ENCODE results near the gene LRRC4C.

LRRC4C gene

DNA sequence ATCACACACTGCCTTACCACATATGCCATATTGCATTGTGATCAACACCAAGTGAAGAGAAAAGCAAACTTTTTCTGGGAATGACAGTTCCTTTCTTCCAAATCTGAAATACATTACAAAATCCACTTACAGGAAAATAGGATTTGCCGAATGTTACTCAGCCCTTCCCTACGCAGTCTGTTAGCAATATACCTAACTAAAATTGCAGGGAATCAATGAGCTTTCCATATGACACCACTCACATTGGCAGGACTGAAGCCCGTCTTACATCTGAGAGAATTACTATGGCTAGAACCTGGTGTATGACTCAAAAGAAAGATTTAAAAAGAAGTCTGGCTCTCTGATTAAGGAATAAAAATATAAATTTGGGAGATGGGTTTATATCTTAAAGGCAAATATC lies 136.0 kb downstream of the LRRC4C start:
- no peak for FAIRE-seq

DNA sequence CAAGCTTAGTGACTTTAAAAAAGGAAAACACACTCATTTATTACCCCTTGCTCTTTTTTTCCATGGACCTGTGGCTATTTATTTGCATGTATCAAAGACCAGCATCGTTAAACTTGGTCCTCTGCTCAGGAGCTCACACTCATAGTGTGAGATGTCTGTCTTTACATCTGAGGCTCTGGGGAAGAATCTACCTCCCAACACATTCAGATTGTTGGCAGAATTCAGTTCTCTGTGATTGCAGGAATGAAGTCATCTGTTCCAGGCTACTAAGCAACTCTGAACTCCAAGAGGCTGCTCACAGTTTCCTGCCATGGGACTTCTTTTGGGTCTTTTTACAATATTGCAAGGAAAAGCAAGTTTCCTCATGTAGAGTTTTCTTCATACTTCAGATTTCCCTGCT lies 138.8 kb downstream of the LRRC4C start:
- FAIRE-seq = no peak

DNA sequence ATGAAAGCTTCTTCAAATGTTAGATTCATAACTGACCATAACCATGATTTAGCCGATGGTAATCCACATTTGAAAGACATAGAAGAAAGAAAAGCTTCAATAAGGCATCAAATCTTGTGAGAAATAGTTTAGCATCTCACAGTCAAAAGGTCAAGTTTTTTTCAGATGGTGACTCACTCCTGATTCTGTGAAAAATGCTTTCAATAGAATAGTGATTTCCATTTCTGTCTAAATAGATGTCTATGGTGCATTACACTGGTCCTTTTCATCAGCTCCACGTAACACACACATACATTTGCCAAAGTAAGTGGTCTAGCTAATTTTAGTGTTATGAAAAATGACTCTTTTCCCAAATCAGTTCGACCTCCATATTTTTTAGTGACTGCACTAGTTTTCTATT lies 139.2 kb downstream of the LRRC4C start:
- no peak for FAIRE-seq

DNA sequence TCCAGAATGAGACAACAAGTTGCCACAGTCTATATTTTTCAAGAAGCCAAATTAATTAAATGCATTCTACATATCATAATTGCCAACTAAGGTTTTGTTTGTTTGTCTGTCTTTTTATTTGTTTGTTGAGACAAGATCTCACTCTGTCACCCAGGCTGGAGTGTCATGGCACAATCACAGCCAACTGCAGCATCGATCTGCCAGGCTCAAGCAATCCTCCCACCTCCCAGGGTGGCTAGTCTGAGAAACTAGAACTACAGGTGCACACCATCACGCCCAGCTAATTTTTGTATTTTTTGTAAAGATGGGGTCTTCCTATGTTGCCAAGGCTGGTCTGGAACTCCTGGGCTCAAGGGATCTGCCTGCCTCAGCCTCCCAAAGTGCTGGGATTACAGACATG lies 140.0 kb downstream of the LRRC4C start:
- no peak for FAIRE-seq

DNA sequence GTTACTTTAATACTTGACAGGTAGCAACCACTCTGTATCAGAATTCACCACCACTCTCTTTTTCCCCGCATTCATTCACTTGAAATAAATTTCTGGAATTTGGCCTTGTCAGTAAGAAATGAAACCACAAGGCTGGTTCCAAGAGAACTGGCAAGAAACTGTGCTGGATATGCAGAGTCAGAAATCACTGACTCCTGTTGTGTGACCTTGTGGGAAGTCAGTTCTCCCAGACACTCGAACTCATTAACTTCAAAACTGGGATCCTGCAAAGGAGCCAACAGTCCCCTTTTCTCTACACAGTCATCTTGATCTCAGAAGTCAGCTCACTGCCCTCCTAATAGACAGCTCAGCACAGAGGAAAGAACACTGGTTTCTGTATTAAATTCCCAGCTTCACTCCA lies 142.7 kb downstream of the LRRC4C start:
- FAIRE-seq = no peak

DNA sequence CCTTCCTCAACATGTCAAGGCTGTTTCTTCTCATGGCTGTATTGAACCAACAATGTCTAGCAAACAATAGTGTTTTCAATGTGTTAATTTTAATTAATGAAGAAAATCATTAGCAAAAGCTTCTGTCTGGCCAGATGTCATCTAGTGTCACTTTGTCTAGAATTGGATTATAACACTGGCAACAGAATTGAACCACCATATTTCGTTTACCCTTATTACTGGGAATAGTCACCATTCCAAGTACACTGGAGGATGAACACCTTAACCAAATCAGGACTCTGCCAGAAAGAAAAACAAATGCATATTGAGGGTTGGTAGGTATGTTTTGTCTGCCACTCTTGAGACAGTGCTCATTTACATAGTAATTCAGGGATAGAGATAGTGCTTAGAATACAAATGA lies 146.2 kb downstream of the LRRC4C start:
- no peak for FAIRE-seq

DNA sequence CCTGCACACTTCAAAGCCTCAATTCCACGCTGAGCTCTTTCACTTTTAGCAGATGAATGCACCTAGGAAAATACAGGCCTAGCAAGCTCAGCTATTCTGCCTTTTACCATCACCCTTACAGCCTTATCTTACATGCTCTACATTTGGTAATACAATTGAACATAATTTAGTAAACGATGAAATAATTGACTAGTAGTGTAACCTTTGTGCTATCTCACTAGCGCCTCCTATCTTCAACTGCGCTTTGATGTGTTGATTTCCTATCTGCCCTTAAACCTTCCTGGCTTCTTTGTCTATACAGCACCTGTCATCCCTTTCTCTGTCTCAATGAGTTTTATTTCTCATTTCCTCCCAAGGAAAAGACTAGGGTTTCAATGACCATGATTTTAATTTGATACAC lies 149.7 kb downstream of the LRRC4C start:
- no peak for FAIRE-seq

DNA sequence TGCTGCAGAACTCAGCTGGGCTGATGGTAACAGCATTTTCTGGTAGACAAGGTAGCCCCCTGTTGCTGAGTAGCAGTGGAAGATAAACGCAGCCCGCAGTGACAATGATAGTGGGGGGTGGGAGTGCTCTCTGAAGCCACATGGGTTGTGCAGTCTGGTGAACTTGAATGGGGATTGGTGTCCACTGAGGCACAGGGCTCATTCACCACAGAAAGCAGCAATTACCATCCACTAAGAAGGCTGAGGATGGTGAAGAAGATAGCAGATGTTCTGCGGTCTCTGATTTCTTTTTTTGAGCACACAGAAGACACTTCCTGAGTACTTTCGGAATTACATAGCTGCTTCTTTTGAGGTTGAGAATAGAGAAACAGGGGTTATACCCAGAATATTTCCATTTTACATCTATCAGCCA lies 150.3 kb downstream of the LRRC4C start:
- FAIRE-seq = no peak

DNA sequence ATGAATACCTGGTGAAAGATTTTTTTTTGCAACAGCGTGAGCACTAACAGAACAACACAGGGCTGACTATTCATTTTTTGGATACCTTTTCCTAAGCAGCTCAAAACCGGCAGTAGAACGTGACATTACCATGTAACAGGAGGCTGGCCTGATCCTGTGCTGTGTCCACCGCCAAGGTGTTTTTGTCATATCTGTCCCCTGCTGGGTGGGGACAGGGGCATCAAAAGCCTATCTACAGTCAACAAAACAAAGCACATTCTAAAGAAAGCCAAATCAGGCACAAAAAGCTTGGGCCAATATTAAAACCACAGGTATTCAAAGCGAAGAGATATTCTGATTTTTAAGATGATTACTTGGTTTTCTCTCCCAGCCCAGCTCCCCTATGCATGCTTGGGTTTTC lies 151.2 kb downstream of the LRRC4C start:
- no peak for FAIRE-seq

DNA sequence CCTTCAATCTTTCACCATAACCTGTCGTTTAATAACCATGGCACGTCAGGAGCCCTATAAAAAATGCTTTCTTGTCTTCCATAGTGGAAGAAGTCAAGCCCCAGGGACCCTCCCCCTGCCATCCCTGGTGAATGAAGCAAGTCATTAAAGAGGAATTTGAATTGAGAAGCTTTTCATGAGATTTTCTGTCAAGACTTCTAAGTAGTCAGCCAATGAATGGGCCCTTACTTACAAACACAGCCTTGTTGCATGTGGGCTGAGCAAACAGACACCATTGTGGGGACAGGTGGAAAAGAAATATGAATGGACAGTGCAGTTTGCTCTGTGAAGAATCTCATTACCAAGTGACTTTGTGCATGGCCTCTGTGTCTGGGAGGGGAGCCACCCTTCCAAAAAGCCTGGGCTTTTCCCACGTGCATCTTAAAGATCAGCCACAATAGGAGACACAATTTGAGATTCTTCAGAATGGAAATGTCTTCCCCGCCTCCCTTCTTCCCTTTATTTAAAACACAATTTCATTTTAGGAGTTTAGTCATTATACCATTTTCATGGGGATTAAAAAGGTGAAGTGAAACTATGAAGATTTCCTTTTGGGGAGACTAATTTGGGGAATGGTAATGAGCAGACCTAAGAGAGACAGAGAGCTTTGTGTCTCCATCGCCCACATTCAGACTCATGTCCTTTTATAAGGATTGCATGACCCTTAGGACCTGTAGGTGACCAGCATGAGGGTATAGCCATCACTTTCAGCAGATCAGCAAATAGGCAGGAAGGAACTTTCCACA lies 152.0 kb downstream of the LRRC4C start:
- no peak for FAIRE-seq

DNA sequence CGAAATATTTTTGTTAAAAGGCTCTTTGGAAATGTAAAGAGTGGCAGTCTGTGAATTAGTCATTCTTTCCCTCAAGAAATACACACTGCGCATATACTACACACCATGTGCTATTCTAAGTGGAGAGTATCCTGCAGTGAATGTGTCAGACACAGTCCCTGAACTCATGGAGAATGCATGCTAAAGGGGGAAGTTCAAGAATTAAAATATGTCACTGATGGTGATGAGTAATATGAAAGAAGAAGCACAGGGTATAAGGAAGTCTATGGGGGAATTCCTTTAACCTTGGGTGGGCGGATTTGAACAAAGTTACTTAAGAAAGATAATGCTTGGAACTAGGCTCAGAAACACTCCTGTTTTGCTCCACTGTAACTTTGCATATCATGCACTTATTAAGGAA lies 153.0 kb downstream of the LRRC4C start:
- no peak for FAIRE-seq

DNA sequence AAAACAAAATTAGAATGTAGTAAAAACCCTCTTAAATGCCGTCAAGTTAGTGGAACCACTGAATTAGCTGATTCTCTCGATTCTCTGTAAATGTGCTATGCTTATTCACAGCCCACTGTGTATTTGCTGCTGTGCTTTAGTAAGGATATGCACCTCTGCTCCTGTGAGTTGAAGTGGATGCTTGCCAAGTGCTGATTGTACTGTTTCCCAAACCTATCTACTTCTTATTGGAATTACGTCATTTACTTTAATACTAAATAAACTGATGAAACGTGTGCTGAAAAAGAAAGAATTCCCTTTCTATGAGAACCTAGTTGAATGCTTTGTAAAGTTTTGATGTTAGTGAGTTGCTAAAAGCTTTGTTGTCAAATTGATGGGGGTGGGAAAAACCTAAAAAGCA lies 158.4 kb downstream of the LRRC4C start:
- FAIRE-seq = no peak

DNA sequence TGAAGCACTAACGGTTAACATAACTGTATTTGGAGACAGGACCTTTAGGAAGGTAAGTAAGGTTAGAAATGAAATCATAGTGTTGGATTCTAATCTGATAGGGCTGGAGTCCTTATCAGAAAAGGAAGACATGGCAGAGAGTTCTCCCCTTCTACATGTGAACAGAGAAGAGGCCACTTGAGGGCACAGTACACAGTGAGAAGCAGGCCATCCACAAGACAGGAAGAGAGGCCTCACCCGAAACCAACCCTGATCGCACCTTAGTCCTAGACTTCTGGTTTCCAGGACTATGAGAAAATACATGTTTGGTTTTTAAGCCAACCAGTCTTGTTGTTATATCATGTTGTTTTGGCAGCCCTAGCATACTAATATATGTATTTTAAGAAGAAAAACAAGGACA lies 170.0 kb downstream of the LRRC4C start:
- FAIRE-seq = no peak

DNA sequence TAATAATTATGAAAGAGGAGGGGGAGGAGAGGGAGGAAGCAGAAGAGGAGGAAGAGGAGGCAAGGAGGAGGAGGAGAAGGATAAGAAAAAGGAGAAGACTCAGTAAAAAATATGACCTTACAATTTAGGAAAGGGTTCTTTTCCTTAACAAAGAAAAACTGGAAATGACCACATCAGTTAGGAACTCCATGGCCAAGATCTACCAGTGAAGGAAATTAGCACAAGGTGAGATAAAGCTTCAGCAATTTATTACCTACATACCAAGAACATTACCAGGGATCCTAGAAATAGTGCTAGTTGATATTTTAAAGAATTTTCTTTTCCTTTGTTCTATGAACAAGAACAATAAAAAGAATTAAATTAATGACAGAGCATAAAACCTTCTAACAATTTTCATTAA lies 172.7 kb downstream of the LRRC4C start:
- no peak for FAIRE-seq

DNA sequence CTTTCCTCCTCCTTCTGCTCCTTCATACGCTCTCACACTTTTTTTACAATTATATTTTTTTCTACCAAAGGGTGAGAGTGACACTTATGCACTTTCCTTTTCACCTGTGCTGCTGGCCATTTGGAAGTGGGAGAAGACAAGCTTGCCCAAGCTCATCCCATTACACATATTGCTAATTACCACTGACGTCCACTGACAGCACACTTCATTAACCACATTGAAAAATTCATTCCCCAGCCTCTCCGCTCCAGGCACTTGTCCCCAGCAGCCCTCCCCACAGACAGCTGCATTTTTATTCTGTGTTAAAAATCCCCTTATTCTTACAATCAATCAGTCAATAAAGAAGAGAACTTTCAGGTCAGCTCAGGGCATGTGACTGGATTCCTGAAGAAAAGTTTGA lies 175.1 kb downstream of the LRRC4C start:
- no peak for FAIRE-seq

DNA sequence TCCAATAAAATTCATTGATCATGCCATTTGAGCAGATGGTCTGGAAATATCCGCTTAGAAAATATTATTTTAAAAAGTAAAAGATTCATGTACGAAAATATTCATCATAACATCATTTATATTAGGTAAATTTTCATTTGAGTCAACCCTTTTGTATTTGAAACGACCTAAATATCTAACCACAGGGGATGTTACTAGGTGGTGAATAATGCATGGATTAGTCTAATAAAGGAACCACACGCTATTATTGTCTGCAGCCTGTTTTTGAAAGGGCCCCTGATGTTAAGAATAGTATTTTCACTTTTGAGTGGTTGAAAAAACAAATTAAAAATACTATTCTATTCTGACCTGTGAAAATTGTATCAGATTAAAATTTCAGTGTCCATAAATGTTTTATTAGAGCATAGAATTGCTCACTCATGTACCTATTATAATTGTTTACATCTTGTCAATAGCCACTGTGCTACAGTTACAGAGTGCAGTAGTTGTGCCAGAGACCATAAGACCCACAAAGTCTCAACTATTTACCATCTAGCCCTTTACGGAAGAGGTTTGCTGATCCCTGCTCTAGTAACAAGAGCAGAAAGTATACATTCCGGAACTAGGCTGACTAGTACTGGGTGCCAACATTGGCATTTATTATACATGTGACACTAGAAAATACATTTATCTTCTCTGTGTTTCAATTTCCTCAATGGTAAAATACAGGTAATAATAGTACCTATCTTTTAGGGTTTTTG lies 176.1 kb downstream of the LRRC4C start:
- FAIRE-seq = no peak

DNA sequence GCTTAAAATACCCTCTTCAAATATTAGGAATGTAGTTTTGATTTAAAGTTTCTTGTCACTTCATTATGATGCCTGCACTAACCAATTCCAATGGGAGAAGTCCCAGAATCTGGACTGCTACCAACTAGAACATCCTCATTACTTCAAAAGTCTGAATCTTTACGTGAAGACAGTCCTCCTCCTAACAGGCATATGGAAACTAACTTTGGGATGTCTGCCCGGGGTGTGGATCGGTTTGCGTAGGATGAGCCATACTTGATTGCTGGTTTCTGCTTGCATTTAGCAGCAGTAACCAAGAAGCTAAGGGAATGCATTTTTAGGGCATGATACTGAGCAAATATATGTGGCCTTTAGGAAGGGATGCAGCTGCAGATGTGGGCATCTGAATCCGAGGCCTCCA lies 177.1 kb downstream of the LRRC4C start:
- no peak for FAIRE-seq

DNA sequence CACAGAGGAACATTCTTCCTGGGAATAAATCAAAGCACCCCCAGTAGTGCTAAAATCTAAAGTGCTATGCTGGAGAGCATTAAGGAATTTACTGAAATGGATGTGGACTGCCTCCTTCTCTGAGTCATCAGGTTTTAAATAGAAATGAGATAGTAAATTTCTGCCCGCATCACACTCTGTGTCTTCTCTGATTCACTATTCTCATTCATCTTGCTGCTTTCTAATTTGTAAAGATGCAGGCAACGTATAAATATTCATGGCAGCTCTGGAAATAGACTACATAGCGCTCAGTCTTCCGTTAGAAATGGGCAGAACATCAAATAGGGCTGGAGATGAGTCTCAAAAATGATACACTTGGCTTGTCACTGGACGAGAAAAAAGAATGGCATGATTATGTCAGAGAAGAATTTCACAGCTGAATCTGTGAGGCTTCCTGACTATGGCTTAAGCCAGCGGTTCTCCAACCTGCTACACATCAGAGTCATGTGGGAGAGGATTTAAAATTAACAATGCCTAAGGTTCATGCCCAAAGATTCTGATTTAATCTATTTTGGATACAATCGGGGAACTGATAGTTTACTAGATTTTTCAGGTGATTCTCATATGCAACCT lies 178.2 kb downstream of the LRRC4C start:
- no peak for FAIRE-seq

DNA sequence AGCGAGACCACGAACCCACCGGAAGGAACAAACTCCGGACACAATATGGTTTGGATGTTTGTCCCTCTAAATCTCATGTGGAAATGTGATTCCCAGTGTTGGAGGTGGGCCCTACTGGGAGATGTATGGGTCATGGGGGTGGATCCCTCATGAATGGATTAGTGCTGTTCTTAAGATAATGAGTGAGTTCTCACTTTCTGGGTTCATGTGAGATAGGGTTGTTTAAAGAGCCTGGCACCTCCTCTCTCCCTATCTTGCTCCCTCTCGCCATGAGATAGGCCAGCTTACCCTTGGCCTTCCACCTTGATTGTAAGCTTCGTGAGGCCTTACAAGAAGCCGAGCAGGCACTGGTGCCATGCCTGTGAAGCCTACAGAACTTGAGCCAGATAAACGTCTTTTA lies 184.6 kb downstream of the LRRC4C start:
- no peak for FAIRE-seq

DNA sequence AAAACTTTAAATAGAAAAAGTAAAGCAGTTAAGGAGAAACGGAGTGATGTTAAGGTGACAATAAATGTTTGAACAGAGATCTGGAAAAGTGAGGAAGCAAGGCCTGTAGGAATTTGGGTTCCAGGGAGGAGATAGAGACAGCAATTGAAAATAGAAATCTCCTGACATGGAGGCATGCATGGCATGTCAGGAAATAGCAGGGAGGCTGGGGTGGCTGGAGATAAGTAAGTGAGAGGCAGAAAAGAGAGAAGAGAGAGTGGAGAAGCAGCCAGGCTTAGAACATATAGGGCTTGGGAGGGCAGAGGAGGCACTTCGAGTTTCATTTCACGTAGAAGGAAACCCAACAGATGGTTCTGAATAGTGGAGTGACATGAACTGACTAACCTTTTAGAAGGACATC lies 185.5 kb downstream of the LRRC4C start:
- FAIRE-seq = no peak

DNA sequence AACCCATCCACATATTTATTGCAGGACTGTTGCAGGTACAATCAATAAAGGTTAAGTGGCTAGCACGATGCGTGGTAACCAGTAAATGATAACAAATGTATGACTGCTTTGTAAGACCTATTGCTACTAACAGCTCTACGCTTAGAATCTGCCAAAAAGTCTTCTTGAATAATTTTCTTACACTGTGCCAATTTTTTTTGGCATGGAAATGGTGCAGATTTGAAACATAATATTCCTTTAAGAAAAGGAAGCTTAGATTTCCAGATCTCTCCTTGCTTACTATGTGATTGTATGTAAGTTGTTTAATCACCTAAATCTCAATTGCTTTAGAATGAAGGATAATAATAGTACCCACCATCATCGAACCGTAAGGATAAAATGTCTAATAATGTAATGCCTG lies 192.0 kb downstream of the LRRC4C start:
- no peak for FAIRE-seq

DNA sequence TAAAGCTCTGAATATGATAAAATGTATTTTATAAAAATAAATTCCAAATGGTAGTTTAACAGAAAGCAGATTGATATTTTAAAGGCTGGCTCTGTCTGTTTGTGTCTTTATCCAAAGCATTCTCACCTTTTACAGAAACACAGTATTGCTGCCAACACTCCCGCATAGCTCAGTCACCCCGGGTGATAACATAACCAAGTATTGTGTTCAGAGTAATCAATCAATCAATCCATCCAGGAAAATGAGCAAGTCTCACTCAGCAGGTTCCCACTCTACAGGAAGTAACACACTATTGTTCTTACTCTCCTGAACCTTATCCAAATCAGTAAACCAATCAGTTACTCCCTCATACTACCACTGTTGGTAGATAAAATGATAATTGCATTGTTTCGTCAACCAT lies 203.4 kb downstream of the LRRC4C start:
- FAIRE-seq = no peak

DNA sequence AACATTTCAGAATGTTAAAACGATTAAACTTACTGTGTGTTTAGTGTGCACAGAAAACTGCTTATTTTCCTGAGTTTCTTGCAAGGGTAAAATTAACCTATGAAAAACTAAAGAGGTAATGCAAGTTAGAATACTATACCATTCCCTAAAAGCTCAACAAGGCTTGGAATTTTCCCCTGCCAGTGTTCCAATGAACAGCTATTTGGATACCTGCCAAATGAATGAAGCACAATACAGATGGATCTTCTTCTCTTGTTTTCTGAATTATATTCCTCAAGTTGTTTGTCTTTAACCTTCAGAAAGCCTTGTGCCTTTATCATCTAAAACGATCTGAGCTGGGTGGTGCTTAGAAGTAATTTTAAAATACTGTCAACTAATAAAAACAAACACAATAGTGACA lies 204.5 kb downstream of the LRRC4C start:
- FAIRE-seq = no peak

DNA sequence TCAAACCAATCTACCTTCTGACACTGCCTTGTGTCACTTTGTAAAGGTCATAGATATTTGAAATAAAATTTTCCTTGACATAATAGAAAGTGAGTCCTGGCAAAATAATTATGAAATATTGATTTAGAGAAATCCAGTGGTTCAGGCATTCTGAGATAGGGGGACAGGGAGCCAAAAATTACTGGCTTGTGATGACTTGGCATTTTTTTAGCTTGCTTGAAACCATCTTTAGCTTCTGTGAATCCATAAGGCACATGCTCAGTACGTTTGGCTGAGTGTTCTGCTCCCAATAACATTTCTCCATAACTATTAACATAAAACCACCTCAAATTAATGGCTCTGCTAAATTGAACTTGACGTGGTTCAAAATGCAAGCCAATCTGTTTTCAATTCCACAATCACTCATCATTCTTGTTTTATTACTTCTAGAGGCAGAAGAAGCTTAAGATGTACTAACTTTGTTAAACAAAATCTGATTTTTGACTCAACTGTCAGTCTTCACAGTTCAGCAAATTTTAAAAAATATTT lies 209.0 kb downstream of the LRRC4C start:
- no peak for FAIRE-seq
